Chondrocyte (in vitro differentiated cells): Measurements from ENCODE around the gene U2SURP. TPM values are rescaled to one million over a fixed set of nuclear protein-coding genes. Genes with fewer than 3 reads are reported as not detected.
A peak's percentile ranks its signal among the peaks of the same experiment; 100 is the strongest.

Experiments used
- DNase-seq: peaks from one replicate; pipeline ENCODE4 v3.0.0; 2021; ENCODE audit warnings: mixed read lengths, low spot score
- H3K27ac Mint-ChIP-seq: one replicate; pipeline ENCODE4 v1.8.0; 2021; ENCODE audit warnings: mild to moderate bottlenecking, moderate library complexity, mixed read lengths; ENCODE audit not compliant: unreplicated experiment
- H3K27me3 Mint-ChIP-seq: 2 replicates; pipeline ENCODE4 v1.8.0; 2021; ENCODE audit warnings: low read depth, mixed read lengths
- H3K36me3 Mint-ChIP-seq: 2 replicates; pipeline ENCODE4 v1.8.0; 2021; ENCODE audit warnings: low read depth, mixed read lengths
- H3K4me1 Mint-ChIP-seq: 2 replicates; pipeline ENCODE4 v1.8.0; 2021; ENCODE audit warnings: low read depth, mild to moderate bottlenecking, mixed read lengths
- H3K4me3 Mint-ChIP-seq: one replicate; pipeline ENCODE4 v1.8.0; 2021; ENCODE audit warnings: mild to moderate bottlenecking, moderate library complexity, mixed read lengths; ENCODE audit not compliant: unreplicated experiment
- H3K9me3 Mint-ChIP-seq: 2 replicates; pipeline ENCODE4 v1.8.0; 2021; ENCODE audit warnings: low read depth, mixed read lengths
- total RNA-seq: library from RNA; stranded (reverse); gene quantifications from 3 replicates; pipeline ENCODE4 v1.2.1, GENCODE V29; 2021
- TF ChIP-seq, protein P1 (sequence below): fragments of 200-600 bp; sonication (generic); IDR thresholded peaks from 2 replicates; pipeline ENCODE4 v1.5.0; 2021; ENCODE audit warnings: antibody characterized with exemption, mild to moderate bottlenecking, moderate library complexity

Gene U2SURP
- total RNA-seq, 1 donor from 2014 or later: 63.7 TPM

DNA sequence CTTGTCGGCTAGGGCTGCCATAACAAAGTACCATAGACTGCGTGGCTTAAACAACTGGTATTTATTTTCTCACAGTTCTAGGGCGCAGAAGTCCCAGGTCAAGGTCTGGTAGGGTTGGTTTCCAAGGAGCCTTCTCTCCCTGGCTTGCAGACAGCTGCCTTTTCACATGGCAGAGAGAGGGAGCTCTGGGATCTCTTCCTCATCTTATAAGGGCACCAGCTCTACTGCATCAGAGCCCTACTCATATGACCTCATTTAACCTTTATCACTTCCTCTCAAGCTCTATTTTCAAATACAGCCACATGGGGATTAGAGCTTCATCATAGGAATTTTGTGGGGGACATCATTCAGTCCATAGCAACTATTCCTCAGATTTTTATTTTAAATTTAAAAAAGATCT is 20.3 kb upstream of the U2SURP start:
- no peak for DNase-seq
- no peak overlapping the region for H3K27ac Mint-ChIP-seq
- H3K9me3 Mint-ChIP-seq: no peaks in the 10 kb centered on the region
- H3K36me3 Mint-ChIP-seq: no peaks in the 10 kb centered on the region
- H3K4me1 Mint-ChIP-seq: peaks cover 13% of the 10 kb centered on the region
- TF ChIP-seq, protein P1, sequence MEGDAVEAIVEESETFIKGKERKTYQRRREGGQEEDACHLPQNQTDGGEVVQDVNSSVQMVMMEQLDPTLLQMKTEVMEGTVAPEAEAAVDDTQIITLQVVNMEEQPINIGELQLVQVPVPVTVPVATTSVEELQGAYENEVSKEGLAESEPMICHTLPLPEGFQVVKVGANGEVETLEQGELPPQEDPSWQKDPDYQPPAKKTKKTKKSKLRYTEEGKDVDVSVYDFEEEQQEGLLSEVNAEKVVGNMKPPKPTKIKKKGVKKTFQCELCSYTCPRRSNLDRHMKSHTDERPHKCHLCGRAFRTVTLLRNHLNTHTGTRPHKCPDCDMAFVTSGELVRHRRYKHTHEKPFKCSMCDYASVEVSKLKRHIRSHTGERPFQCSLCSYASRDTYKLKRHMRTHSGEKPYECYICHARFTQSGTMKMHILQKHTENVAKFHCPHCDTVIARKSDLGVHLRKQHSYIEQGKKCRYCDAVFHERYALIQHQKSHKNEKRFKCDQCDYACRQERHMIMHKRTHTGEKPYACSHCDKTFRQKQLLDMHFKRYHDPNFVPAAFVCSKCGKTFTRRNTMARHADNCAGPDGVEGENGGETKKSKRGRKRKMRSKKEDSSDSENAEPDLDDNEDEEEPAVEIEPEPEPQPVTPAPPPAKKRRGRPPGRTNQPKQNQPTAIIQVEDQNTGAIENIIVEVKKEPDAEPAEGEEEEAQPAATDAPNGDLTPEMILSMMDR: no peak
- no peaks in the 10 kb centered on the region for H3K27me3 Mint-ChIP-seq
- no peak overlapping the region for H3K4me3 Mint-ChIP-seq

DNA sequence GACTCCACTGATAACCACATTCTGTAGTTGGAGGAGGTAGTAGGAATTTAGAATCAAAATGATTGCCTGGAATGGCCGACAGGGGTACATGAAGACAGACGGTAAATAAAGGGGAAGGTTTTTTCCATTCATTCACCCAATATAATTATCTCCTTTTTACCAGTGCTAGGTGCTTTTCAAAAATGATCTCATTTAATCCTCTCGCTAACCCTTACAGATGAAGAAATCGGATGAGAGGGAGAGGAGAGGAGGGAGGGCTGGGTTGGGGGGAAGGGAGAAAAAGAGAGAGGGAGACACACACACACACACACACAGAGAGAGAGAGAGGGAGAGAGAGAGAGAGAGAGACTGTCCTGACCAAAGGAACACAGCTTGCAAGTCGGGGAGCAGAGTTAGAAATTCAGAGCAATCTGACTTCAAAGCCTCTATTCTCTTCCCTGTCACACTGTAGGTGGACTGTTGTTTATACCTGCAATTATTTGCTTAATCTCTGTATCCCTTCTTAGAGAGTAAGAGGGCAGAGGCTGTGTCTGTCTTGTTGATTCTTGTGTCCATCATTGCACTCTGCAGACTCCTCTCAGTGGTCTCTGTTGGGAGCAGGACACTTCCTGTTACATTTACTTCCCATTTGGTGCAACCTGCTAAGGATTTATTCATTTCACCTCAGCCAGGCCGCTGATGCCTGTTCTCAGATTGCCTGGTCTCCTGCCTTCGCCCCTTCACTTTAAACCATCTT is 19.2 kb upstream of the U2SURP start:
- H3K4me3 Mint-ChIP-seq: no peak overlapping the region
- H3K27ac Mint-ChIP-seq: no peak overlapping the region
- H3K27me3 Mint-ChIP-seq: no peaks in the 10 kb centered on the region
- H3K4me1 Mint-ChIP-seq: peaks cover 2% of the 10 kb centered on the region
- TF ChIP-seq, protein P1: no peak
- H3K36me3 Mint-ChIP-seq: no peaks in the 10 kb centered on the region
- DNase-seq: no peak
- no peaks in the 10 kb centered on the region for H3K9me3 Mint-ChIP-seq

- DNase-seq: no peak
- no peaks in the 10 kb centered on the region for H3K27me3 Mint-ChIP-seq
- TF ChIP-seq, protein P1: no peak
- H3K27ac Mint-ChIP-seq: no peak overlapping the region
- no peaks in the 10 kb centered on the region for H3K9me3 Mint-ChIP-seq
- H3K36me3 Mint-ChIP-seq: no peaks in the 10 kb centered on the region
- peaks cover 4% of the 10 kb centered on the region for H3K4me1 Mint-ChIP-seq
- H3K4me3 Mint-ChIP-seq: no peak overlapping the region
Measured at GRCh38 chr3:142983318-142983717, 18.1 kb upstream of the U2SURP start.

DNA sequence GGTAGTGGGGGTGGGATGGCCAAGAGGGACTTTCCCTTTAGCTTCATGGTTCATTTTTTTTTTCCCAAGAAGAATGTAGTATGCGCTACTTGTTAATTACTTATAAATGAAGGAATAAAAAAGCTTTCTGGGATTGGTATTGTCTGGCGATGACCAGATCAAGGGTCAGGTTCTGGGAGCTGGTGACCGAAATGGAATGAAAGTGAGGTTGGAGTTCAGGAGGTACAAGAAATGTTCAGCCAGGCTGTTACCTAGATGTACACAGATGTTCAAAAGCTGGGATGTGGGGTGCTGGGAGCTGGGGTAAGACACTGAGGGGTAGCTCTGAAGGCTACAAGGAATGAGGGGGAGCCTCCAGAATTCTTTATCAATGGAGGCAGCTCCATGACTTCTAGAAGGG is 17.1 kb upstream of the U2SURP start:
- TF ChIP-seq, protein P1: no peak

GRCh38 chr3:142987080-142987700 is 14.2 kb upstream of the U2SURP start:
- TF ChIP-seq, protein P1: peak; percentile 91
- no peaks in the 10 kb centered on the region for H3K36me3 Mint-ChIP-seq
- no peak overlapping the region for H3K27ac Mint-ChIP-seq
- no peak for DNase-seq
- no peaks in the 10 kb centered on the region for H3K9me3 Mint-ChIP-seq
- H3K4me3 Mint-ChIP-seq: no peak overlapping the region
- no peaks in the 10 kb centered on the region for H3K27me3 Mint-ChIP-seq
- peaks cover 4% of the 10 kb centered on the region for H3K4me1 Mint-ChIP-seq

More for the DNA sequence above, 17.1 kb upstream of the U2SURP start:
- H3K36me3 Mint-ChIP-seq: no peaks in the 10 kb centered on the region
- H3K4me1 Mint-ChIP-seq: peaks cover 4% of the 10 kb centered on the region
- no peak overlapping the region for H3K27ac Mint-ChIP-seq
- no peaks in the 10 kb centered on the region for H3K9me3 Mint-ChIP-seq
- H3K27me3 Mint-ChIP-seq: no peaks in the 10 kb centered on the region
- no peak overlapping the region for H3K4me3 Mint-ChIP-seq
- DNase-seq: no peak
